ENCODE data around the gene CXCL16. TPM values are rescaled to one million over a fixed set of nuclear protein-coding genes. Genes with fewer than 3 reads are reported as not detected.
A peak's percentile ranks its signal among the peaks of the same experiment; 100 is the strongest.
"Not testable (repeated sequence)": the region's sequence is repeated elsewhere in the genome, so short reads cannot be mapped to it uniquely, and the experiment has no call there.

CXCL16 gene
- total RNA-seq, 2 donors from 2014 or later: 2.2 to 4.3 TPM

- H3K36me3 Mint-ChIP-seq (ENCODE audit: insufficient read depth in 2 of 2): peaks cover 15 to 34% of the 10 kb centered on the region in 2 donors
- ATAC-seq (replicated peaks in 1 of 2): no peak
These were observed 46.3 kb downstream of the CXCL16 start for GRCh38 chr17:4693416-4693815.

GRCh38 chr17:4691686-4692085 is 48.0 kb downstream of the CXCL16 start:
- peaks cover 0 to 2% of the 10 kb centered on the region in 2 donors for H3K9me3 Mint-ChIP-seq
- peaks cover 18 to 43% of the 10 kb centered on the region in 2 donors for H3K36me3 Mint-ChIP-seq (ENCODE audit: insufficient read depth in 2 of 2)
- ATAC-seq (replicated peaks in 1 of 2): no peak
- H3K27ac Mint-ChIP-seq: no peak overlapping the region
- DNase-seq: no peak
- H3K27me3 Mint-ChIP-seq (ENCODE audit: low read depth): no peaks in the 10 kb centered on the region
- H3K4me1 Mint-ChIP-seq (ENCODE audit: low read depth): peaks cover 48% of the 10 kb centered on the region
- no peak overlapping the region for H3K4me3 Mint-ChIP-seq

More at GRCh38 chr17:4693416-4693815, 46.3 kb downstream of the CXCL16 start:
- no peak overlapping the region for H3K27ac Mint-ChIP-seq
- DNase-seq: no peak
- H3K4me1 Mint-ChIP-seq (ENCODE audit: low read depth): peaks cover 59% of the 10 kb centered on the region
- H3K4me3 Mint-ChIP-seq: no peak overlapping the region
- no peaks in the 10 kb centered on the region for H3K27me3 Mint-ChIP-seq (ENCODE audit: low read depth)
- H3K9me3 Mint-ChIP-seq: no peaks in the 10 kb centered on the region

- Mint-ChIP-seq H3K4me1 (ENCODE audit: low read depth) (peaks cover 39% of the 10 kb centered on the region), H3K4me3 (no peak overlapping the region), H3K27ac (no peak overlapping the region), H3K9me3 (peaks cover 0 to 2% of the 10 kb centered on the region in 2 donors), H3K36me3 (ENCODE audit: insufficient read depth in 2 of 2) (peaks cover 16 to 41% of the 10 kb centered on the region in 2 donors), H3K27me3 (ENCODE audit: low read depth) (no peaks in the 10 kb centered on the region)
- DNase-seq (no peak), ATAC-seq (replicated peaks in 1 of 2) (peak in 1 of 2 donors; percentile 30)
These were observed 49.0 kb downstream of the CXCL16 start for GRCh38 chr17:4690745-4691144.

- not testable (repeated sequence) for H3K27ac Mint-ChIP-seq
- H3K36me3 Mint-ChIP-seq (ENCODE audit: insufficient read depth in 2 of 2): peaks cover 16 to 43% of the 10 kb centered on the region in 2 donors
These were observed 49.9 kb downstream of the CXCL16 start for GRCh38 chr17:4689872-4690271.

GRCh38 chr17:4683739-4684138 is 56.0 kb downstream of the CXCL16 start:
- not testable (repeated sequence) for H3K4me3 Mint-ChIP-seq

More at GRCh38 chr17:4689872-4690271, 49.9 kb downstream of the CXCL16 start:
- ATAC-seq (replicated peaks in 1 of 2); H3K27me3 Mint-ChIP-seq (ENCODE audit: low read depth); H3K9me3 Mint-ChIP-seq; H3K4me3 Mint-ChIP-seq; DNase-seq: not testable (repeated sequence)
- peaks cover 42% of the 10 kb centered on the region for H3K4me1 Mint-ChIP-seq (ENCODE audit: low read depth)

More at GRCh38 chr17:4683739-4684138, 56.0 kb downstream of the CXCL16 start:
- ATAC-seq (replicated peaks in 1 of 2); H3K27ac Mint-ChIP-seq; DNase-seq; H3K27me3 Mint-ChIP-seq (ENCODE audit: low read depth); H3K9me3 Mint-ChIP-seq: not testable (repeated sequence)
- peaks cover 14 to 40% of the 10 kb centered on the region in 2 donors for H3K36me3 Mint-ChIP-seq (ENCODE audit: insufficient read depth in 2 of 2)
- H3K4me1 Mint-ChIP-seq (ENCODE audit: low read depth): peaks cover 31% of the 10 kb centered on the region

Other genes starting within 250 kb of the CXCL16 start
- 1 to 10 TPM; 1.1 to 1.3 TPM for gene SPNS2, start 241.0 kb downstream of the CXCL16 start, total RNA-seq
- gene MYBBP1A, start 184.5 kb downstream of the CXCL16 start, total RNA-seq: 10 to 100 TPM; 44.5 to 55.7 TPM
- not detected for gene GGT6, start 179.4 kb downstream of the CXCL16 start, total RNA-seq
- gene SMTNL2, start 155.4 kb downstream of the CXCL16 start, total RNA-seq: not detected
- gene ALOX15, start 98.2 kb downstream of the CXCL16 start, total RNA-seq: under 1 TPM in 1 of 2 donors, not detected in 1; 0.26 TPM
- 100 to 1,000 TPM in 1 of 2 donors, 10 to 100 TPM in 1; 93.8 to 113 TPM for gene PELP1, start 35.8 kb downstream of the CXCL16 start, total RNA-seq
- gene ARRB2, start 29.3 kb downstream of the CXCL16 start, total RNA-seq: 100 to 1,000 TPM; 216 to 258 TPM
- 10 to 100 TPM in 1 of 2 donors, 1 to 10 TPM in 1; 9.9 to 14.0 TPM for gene MED11, start 8.5 kb downstream of the CXCL16 start, total RNA-seq
- under 1 TPM in 1 of 2 donors, not detected in 1; 0.17 TPM for gene ZMYND15, start 95 bp downstream of the CXCL16 start, total RNA-seq
- gene TM4SF5, start 32.0 kb upstream of the CXCL16 start, total RNA-seq: not detected
- gene VMO1, start 46.4 kb upstream of the CXCL16 start, total RNA-seq: 1 to 10 TPM in 1 of 2 donors, under 1 TPM in 1; 0.46 to 1.1 TPM
- not detected for gene GLTPD2, start 49.0 kb upstream of the CXCL16 start, total RNA-seq
- 10 to 100 TPM; 56.3 to 68.7 TPM for gene PSMB6, start 56.2 kb upstream of the CXCL16 start, total RNA-seq
- gene PLD2, start 67.2 kb upstream of the CXCL16 start, total RNA-seq: 10 to 100 TPM; 27.5 to 50.9 TPM
- gene MINK1, start 93.4 kb upstream of the CXCL16 start, total RNA-seq: 10 to 100 TPM; 74.4 to 82.7 TPM
- 1 to 10 TPM; 3.4 to 4.7 TPM for gene C17orf107, start 159.6 kb upstream of the CXCL16 start, total RNA-seq
- gene CHRNE, start 163.2 kb upstream of the CXCL16 start, total RNA-seq: under 1 TPM; 0.60 to 0.89 TPM
- gene GP1BA, start 192.3 kb upstream of the CXCL16 start, total RNA-seq: under 1 TPM in 1 of 2 donors, not detected in 1; 0.26 TPM
- gene SLC25A11, start 200.1 kb upstream of the CXCL16 start, total RNA-seq: 10 to 100 TPM; 40.4 to 43.8 TPM
- gene RNF167, start 200.3 kb upstream of the CXCL16 start, total RNA-seq: 100 to 1,000 TPM; 176 to 201 TPM
- gene PFN1, start 208.6 kb upstream of the CXCL16 start, total RNA-seq: 1,000 to 10,000 TPM; 1,225 to 1,232 TPM
- 100 to 1,000 TPM in 1 of 2 donors, 10 to 100 TPM in 1; 90.0 to 102 TPM for gene ENO3, start 211.2 kb upstream of the CXCL16 start, total RNA-seq
- gene SPAG7, start 227.9 kb upstream of the CXCL16 start, total RNA-seq: 100 to 1,000 TPM; 140 to 158 TPM
- 100 to 1,000 TPM; 206 to 207 TPM for gene CAMTA2, start 247.7 kb upstream of the CXCL16 start, total RNA-seq